ENCODE data around the gene RACGAP1.

RACGAP1 gene

DNA sequence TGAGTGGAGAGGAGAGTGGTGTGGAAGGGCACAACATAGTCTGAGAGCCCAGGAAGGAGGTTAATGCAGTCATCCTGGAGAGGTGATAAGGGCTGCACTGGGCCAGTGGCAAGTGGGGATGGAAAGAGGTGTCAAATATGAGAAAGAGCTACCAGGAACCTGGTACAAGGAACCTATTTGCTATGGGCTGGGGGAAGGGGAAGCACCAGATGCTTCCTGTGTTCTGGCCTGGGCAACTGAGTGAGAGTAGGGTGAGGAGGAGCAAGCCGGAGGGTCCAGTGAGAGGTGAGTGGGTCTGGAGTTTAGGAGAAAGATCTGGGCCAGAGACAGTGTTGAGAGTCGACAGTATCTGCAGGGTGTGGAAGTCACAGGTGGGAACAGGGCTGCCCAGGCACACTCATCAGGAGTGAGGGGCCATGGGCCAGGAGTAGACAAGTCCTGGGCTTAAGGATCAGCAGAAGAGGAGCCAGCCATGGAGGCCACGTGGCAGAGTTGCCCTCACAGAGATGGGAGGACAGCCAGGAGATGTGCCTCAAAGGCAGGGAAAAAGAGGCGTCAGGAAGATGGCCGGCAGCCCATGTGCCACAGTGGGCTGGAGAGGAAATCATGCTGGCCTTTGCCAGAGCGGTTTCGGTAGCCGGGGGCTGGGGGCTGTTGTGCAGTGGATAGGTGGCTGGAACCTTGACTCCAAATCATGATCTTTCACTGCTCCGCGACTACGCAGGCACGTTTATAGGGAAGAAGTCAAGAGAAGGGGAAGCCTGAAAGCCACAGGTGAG lies 55.5 kb downstream of the RACGAP1 start:
- TF ChIP-seq, protein P1, sequence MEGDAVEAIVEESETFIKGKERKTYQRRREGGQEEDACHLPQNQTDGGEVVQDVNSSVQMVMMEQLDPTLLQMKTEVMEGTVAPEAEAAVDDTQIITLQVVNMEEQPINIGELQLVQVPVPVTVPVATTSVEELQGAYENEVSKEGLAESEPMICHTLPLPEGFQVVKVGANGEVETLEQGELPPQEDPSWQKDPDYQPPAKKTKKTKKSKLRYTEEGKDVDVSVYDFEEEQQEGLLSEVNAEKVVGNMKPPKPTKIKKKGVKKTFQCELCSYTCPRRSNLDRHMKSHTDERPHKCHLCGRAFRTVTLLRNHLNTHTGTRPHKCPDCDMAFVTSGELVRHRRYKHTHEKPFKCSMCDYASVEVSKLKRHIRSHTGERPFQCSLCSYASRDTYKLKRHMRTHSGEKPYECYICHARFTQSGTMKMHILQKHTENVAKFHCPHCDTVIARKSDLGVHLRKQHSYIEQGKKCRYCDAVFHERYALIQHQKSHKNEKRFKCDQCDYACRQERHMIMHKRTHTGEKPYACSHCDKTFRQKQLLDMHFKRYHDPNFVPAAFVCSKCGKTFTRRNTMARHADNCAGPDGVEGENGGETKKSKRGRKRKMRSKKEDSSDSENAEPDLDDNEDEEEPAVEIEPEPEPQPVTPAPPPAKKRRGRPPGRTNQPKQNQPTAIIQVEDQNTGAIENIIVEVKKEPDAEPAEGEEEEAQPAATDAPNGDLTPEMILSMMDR (conservative IDR thresholded peaks at IDR 0.05), result no peak
- no peak overlapping the region for H3K27ac ChIP-seq

- TF ChIP-seq, protein P1 (conservative IDR thresholded peaks at IDR 0.05), result no peak
- H3K27ac ChIP-seq, result no peak overlapping the region
Measured at GRCh38 chr12:49969027-49969426, 56.3 kb downstream of the RACGAP1 start.

DNA sequence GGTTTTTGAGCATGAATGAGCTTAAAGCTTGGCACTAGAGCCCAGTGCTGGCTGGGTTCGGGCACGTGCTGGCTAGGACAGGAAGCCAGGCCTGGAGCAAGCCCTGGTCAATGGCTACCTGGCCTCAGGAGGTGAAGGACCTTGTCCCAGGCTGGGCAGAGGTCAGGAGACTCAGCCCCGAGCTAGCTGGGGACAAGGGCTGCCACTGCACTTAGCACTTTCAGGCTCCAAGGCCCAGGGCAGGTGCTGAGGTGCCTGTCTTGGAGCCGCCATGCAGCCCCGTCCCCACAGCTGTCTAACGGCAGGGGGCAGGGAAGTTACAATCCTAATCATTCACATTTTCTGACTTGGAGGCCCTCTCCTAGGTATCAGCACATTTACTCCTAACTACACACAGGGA lies 56.8 kb downstream of the RACGAP1 start:
- TF ChIP-seq, protein P1 (conservative IDR thresholded peaks at IDR 0.05), result no peak

GRCh38 chr12:49967777-49968250 lies 57.5 kb downstream of the RACGAP1 start:
- TF ChIP-seq, protein P1 (conservative IDR thresholded peaks at IDR 0.05), result no peak
- H3K27ac ChIP-seq, result no peak overlapping the region; the same call in 1 of the 2 replicates

More for the DNA sequence above, 56.8 kb downstream of the RACGAP1 start:
- no peak overlapping the region for H3K27ac ChIP-seq

DNA sequence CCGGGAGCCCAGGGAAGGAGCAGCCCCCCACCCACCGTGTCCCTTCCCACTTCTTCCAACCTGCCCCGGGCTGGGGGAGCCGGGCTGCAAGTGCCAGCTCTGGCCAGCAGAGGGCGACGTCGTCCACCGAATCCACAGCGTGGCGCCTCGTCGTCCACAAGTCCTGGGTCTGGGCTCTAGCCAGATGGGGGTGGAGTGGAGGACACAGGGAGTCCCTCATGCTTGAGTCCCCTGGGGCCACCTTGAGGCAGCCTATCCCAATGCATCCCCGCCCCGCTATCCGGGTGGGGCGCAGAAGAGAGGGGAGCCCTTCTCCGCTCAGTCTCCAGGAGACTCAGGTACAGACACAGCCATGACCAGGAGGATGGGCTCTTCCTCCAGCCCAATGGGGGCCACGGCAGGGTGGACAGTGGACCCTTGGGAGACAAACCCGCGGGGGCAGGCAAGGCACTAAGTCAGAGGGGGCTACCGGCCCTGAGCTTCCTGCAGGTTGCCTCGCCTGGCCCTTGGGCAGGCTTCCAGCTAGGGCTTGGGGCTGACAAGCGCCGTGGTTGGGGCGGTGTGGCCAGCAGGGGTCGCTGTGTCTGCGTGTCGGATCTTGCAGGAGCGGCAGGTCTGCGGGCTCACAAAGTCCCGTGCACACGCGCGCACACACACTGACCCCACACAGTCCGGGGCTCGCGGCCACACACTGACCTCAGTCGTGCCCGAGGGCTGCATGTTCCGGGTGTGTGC lies 58.1 kb downstream of the RACGAP1 start:
- H3K27ac ChIP-seq, result peak overlapping the region; percentile 47; the same call in 1 of the 2 replicates
- TF ChIP-seq, protein P1 (conservative IDR thresholded peaks at IDR 0.05), result peak; percentile 94

DNA sequence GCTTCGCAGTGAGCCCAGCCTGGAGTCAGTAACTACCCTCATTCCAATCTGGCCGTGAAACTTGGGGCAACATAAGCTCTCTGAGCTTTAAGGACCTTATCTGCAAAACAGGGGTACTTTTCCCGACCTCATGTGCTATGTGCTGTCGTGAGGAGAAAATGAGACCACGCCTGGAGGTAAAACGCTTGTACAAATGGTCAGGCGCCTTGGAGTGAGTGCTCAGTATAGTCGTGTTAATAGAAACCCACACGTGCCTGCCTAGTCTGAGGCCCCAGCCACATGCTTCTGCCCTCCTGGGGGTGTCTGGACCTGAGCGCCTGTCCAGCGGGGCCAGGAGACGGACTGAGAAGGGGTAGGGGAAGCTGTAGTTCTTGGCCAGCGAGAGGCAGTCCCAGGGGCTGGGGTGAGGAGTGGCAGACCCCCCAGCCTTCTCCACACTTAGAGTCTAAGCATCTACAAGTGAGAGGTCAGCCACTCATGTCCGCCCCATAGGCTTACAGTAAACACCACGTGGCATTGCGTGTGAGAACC lies 58.7 kb downstream of the RACGAP1 start:
- H3K27ac ChIP-seq, result peak overlapping the region; percentile 47; the same call in 1 of the 2 replicates
- TF ChIP-seq, protein P1 (conservative IDR thresholded peaks at IDR 0.05), result no peak

DNA sequence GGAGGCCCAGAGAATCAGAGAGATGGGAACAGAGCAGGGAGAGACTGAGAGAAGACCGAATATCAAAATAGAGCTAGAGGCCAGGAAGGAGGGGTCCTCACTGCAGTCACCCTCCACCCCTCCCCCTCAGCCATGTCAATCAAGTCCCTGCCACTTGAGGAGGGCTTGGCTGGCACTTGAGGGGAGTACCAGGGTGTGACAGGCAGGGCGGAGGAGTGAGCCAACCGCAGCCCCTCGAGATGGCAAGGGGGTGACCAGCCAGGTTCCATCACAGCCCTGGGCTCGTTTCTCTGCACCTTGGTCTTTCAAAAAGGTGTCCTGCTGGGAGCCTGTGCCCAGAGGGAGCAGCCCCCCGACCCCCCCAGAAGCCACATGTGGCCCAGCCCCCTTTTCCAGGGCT lies 59.5 kb downstream of the RACGAP1 start:
- TF ChIP-seq, protein P1 (conservative IDR thresholded peaks at IDR 0.05), result no peak
- no peak overlapping the region for H3K27ac ChIP-seq
